HUES48 (cell line): ENCODE measurements around the gene NUDT3.
"Not testable (repeated sequence)": the region's sequence is repeated elsewhere in the genome, so short reads cannot be mapped to it uniquely, and the experiment has no call there.

Experiments
- H3K27ac ChIP-seq: one replicate; pipeline ENCODE4 v1.7.0; 2013; ENCODE audit warnings: low read depth, low read length, inconsistent platforms
- H3K27me3 ChIP-seq: 2 replicates; pipeline ENCODE4 v1.6.1; 2013; ENCODE audit warnings: mild to moderate bottlenecking, low read length; ENCODE audit not compliant: control insufficient read depth, insufficient read depth
- H3K36me3 ChIP-seq: 2 replicates; pipeline ENCODE4 v1.6.1; 2013; ENCODE audit warnings: low read length; ENCODE audit not compliant: control insufficient read depth, insufficient read depth
- H3K4me1 ChIP-seq: 2 replicates; pipeline ENCODE4 v1.6.1; 2013; ENCODE audit warnings: mild to moderate bottlenecking, low read length; ENCODE audit not compliant: control insufficient read depth, insufficient read depth
- H3K4me3 ChIP-seq: 2 replicates; pipeline ENCODE4 v1.5.1; 2013; ENCODE audit warnings: mild to moderate bottlenecking, low read depth, low read length
- H3K9ac ChIP-seq: 2 replicates; pipeline ENCODE4 v1.6.1; 2013; ENCODE audit warnings: mild to moderate bottlenecking, low read depth, low read length, moderate library complexity
- H3K9me3 ChIP-seq: 2 replicates; pipeline ENCODE4 v1.6.1; 2013; ENCODE audit warnings: low read length; ENCODE audit not compliant: control insufficient read depth, insufficient read depth

Gene NUDT3

DNA sequence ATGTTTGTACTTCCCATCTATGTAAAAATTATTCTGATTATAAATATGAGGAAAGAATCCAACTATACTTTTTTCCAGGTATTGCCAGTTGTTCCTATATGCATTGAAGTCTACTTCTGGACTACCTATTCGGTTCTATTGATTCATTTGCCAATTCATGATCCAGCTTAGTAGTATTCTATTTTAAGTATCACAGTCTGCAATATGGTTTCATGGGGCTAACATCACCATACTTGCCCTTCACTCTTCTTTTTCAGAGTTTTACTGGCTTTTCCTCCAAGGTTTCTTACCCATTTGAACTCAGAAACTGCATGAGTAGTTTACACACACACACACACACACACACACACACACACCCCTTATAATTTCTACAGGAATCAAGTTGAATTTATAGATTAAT, 34.5 kb downstream of the NUDT3 start:
- no peak overlapping the region for H3K27ac ChIP-seq
- no peak overlapping the region for H3K9ac ChIP-seq
- H3K9me3 ChIP-seq, result no peaks in the 10 kb centered on the region
- no peaks in the 10 kb centered on the region for H3K27me3 ChIP-seq
- H3K4me1 ChIP-seq, result 0 out of 2 replicates have a peak, but pooled peaks cover 4% of the 10 kb centered on the region
- H3K4me3 ChIP-seq, result no peak overlapping the region
- no peaks in the 10 kb centered on the region for H3K36me3 ChIP-seq

DNA sequence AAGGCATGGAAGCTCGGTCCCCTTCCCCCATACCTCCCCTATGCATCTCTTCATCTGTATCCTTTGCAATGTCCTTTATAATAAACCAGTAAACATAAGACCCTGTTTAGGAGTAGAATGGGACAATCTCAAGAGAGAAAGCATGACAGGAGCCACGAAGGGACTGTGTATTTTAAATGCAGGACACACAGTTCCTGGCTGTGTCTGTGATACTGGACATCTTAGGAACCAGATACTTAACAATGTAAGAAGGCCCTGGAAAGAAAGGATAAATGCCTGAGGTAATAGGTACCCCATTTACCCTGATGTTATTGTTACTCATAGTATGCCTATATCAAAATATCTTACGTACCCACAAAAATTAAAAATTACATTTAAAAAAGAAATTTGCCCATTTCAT, 36.6 kb downstream of the NUDT3 start:
- Histone ChIP-seq H3K9ac (no peak overlapping the region), H3K27ac (no peak overlapping the region), H3K27me3 (no peaks in the 10 kb centered on the region), H3K4me1 (no peaks in the 10 kb centered on the region), H3K36me3 (no peaks in the 10 kb centered on the region), H3K9me3 (no peaks in the 10 kb centered on the region), H3K4me3 (no peak overlapping the region)

DNA sequence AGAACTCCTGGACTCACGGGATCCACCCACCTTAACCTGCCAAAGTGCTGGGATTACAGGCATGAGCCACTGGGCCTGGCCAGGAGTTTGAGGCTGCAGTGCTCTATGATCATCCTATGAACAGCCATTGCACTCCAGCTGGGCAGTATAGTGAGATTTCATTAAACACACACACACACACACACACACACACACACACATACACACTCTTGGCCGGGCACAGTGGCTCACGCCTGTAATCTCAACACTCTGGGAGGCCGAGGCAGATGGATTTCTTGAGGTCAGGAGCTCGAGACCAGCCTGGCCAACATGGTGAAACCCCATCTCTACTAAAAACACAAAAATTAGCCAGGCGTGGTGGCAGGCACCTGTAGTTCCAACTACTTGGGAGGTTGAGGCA, 38.2 kb downstream of the NUDT3 start:
- H3K9ac ChIP-seq, H3K27me3 ChIP-seq, H3K4me1 ChIP-seq, H3K9me3 ChIP-seq, H3K4me3 ChIP-seq, H3K27ac ChIP-seq, H3K36me3 ChIP-seq: not testable (repeated sequence)

DNA sequence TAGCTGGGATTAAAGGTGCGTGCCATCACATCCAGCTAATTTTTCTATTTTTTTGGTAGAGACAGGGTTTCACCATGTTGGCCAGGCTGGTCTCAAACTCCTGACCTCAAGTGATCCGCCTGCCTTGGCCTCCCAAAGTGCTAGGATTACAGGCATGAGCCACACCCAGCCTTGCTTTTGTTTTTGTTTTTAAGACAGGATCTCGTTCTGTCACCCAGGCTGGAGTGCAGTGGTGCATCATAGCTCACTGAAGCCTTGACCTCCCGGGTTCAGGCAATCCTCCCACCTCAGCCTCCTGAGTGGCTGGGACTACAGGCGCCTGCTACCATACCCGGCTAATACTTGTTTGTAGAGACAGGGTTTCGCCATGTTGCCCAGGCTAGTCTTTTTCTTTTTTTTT, 38.9 kb downstream of the NUDT3 start:
- H3K9me3 ChIP-seq, H3K27me3 ChIP-seq, H3K4me3 ChIP-seq, H3K27ac ChIP-seq, H3K4me1 ChIP-seq, H3K9ac ChIP-seq, H3K36me3 ChIP-seq: not testable (repeated sequence)

DNA sequence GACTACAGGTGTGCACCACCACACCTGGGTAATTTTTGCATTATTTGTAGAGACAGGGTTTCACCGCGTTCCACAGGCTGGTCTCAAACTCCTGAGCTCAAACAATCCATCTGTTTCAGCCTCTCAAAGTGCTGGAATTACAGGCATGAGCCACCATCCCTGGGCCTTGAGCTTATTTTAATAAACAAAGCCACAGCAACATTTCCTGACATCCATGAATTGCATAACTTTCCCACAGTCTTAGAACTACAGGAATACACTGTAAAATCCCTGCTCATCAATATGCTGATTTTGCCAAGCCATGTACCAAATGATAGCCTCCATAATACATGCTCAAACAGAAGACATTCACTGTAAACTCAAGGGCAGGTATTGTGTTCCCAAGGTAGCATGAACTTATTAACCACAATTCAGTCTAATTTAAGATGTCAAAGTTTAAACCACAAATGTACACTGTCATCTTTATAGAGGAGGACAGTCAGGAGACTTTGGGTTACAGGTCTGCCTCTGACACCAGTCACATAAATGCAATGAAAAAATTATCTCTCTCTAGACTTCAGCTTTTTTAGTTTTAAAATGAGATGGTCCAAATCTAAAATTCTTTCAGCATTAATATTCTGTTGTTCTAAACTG, 40.0 kb downstream of the NUDT3 start:
- Histone ChIP-seq H3K9ac (no peak overlapping the region), H3K36me3 (no peaks in the 10 kb centered on the region), H3K4me1 (no peaks in the 10 kb centered on the region), H3K9me3 (no peaks in the 10 kb centered on the region), H3K27ac (no peak overlapping the region), H3K4me3 (no peak overlapping the region), H3K27me3 (no peaks in the 10 kb centered on the region)

DNA sequence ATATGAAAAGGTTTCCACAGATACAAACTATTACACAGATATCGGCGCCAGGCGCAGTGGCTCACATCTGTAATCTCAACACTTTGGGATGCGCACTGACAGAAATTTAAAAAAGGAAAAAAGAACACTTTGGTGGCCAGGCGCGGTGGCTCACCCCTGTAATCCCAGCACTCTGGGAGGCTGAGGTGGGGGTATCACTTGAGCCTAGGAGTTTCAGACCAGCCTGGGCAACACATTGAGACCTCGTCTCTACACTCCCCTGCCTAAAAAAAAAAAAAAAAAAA, 41.6 kb downstream of the NUDT3 start:
- Histone ChIP-seq H3K4me1 (no peaks in the 10 kb centered on the region), H3K9ac (no peak overlapping the region), H3K36me3 (no peaks in the 10 kb centered on the region), H3K4me3 (no peak overlapping the region), H3K27ac (no peak overlapping the region), H3K27me3 (no peaks in the 10 kb centered on the region), H3K9me3 (no peaks in the 10 kb centered on the region)

DNA sequence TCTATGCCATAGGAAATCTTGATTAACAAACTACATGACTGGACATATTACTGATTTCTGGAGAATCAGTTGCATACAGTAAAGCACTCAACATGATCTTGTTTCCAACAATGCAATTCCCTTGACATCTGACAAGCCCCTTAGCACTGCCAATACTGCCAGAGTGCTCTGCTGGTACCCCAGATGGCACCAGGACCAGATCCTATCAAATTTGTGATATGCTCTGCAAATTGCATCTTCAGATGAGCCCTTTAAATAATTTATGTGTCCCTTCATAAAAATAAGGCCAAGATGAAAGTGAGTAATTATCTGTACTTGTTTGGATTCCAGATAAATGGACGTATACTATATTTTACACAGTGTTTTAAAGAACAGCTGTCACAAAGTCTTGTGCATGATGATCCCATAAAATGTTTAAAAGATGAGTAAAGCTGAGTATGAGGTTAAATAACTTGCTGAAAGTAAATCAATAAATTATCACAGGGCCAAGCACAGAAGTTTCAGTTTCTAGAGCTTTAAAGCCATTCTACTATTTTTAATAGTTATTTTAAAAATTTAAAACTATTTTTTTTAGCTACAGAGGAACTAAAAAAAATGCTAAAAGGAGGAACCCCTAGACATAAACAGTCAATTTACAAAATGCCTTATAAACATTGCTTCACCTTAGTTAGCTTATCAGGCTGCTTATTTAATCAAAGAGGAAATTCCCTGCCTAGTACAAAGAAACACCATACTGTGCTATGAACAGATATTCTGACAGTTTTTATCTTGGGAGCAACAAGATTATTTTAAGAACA, 42.1 kb downstream of the NUDT3 start:
- H3K27me3 ChIP-seq, result no peaks in the 10 kb centered on the region
- no peak overlapping the region for H3K27ac ChIP-seq
- H3K4me3 ChIP-seq, result no peak overlapping the region
- H3K9me3 ChIP-seq, result no peaks in the 10 kb centered on the region
- no peaks in the 10 kb centered on the region for H3K4me1 ChIP-seq
- no peak overlapping the region for H3K9ac ChIP-seq
- H3K36me3 ChIP-seq, result no peaks in the 10 kb centered on the region

DNA sequence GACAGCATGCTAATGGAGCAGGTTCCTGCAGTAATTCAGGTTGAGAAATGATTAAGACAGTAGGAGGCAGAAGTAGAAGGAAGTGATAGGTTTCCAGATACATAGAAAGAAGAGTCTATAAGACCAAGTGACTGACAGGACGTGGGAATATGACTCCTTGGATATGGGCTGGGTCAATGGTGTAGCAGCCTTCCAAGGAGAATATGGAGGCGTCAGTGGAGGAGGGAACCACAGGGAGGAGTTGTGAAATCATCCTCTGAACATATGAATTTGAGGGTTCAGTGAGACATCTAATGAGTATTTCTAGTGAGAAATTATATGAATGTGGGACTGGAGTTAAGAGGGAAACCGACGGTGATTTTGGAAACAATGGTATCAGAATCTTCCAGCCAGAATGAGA, 43.3 kb downstream of the NUDT3 start:
- Histone ChIP-seq H3K36me3 (no peaks in the 10 kb centered on the region), H3K9me3 (no peaks in the 10 kb centered on the region), H3K4me3 (no peak overlapping the region), H3K9ac (no peak overlapping the region), H3K4me1 (no peaks in the 10 kb centered on the region), H3K27me3 (no peaks in the 10 kb centered on the region), H3K27ac (no peak overlapping the region)

DNA sequence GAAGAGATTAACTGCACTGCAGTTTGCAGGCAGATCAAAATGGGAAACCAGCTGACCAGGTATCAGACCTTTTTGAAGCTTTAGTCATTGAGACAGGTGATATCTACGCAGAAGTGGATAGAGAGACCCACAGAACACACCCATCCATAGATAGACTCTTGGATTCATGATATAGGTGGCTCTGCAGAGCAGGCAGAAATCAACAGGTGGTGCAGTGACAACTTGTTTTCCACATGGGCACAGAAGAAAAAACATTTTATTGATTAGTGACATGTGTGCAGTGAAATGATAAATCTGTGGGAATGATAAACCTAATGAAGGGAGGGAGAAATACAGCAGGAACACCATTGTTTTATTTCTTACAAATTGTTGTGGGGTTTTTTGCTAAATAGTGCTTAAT, 45.2 kb downstream of the NUDT3 start:
- no peak overlapping the region for H3K27ac ChIP-seq
- H3K4me1 ChIP-seq, result no peaks in the 10 kb centered on the region
- no peaks in the 10 kb centered on the region for H3K36me3 ChIP-seq
- H3K9ac ChIP-seq, result no peak overlapping the region
- H3K27me3 ChIP-seq, result no peaks in the 10 kb centered on the region
- H3K9me3 ChIP-seq, result no peaks in the 10 kb centered on the region
- no peak overlapping the region for H3K4me3 ChIP-seq

DNA sequence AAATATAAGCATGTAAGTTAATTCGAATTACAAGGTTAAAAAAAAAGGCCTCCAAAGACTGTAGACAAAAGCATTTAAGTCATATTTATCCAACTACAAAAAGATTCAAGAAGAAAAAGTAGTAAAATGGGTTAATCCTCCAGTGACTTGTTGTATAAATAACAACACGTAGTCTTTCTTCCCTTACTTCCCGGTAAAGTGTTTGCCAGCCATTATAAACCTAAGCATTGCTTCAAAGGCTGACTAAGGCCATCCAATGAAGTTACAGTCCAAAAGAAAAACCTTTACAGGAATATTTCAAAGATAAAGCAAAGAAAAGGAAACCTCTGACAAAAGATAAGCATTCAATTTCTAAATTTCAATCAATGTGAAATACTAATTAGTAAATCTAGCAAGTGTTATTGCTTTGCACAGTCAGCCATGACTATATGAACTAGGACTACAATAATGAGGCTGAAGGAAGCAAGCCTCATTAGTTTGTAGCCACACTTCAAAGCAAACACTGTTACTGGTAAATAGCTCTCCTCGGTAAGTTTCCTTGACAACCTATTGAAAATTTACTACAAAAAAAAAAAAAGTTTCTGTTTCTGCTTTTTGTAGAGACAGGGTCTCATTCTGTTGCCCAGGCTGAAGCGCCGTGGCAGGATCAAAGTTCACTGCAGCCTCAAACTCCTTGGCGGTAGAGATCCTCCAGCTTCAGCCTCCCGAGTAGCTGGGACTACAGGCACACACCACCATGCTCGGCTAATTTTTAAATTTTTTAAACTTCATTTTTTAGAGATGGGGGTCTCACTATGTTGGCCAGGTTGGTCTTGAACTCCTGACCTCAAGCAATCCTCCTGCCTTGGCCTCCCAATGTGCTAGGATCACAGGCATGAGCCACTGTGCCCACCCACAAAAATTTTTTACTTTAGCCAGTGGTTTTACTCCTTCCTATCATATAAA, 46.0 kb downstream of the NUDT3 start:
- Histone ChIP-seq H3K36me3 (no peaks in the 10 kb centered on the region), H3K4me1 (no peaks in the 10 kb centered on the region), H3K27me3 (no peaks in the 10 kb centered on the region), H3K4me3 (no peak overlapping the region), H3K27ac (no peak overlapping the region), H3K9me3 (no peaks in the 10 kb centered on the region), H3K9ac (no peak overlapping the region)

DNA sequence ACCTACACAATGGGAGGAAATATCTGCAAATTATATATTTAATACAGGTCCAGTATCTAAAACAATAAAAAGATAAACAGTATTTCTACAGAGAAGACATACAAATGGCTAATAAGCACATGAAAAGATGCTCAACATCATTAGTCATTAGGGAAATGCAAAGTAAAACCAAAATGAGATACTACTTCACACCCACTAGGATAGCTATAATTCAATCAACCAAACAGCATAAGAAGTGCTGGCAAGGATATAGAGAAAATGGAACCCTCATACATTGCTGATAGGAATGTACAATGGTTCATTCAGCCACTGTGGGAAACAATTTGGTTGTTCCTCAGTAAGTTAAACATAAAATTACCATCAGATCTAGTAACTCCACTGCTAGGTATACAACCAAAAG, 48.7 kb downstream of the NUDT3 start:
- Histone ChIP-seq H3K27ac (no peak overlapping the region), H3K9ac (no peak overlapping the region), H3K4me1 (0 out of 2 replicates have a peak, but pooled peaks cover 8% of the 10 kb centered on the region), H3K36me3 (0 out of 2 replicates have a peak, but pooled peaks cover 2% of the 10 kb centered on the region), H3K4me3 (no peak overlapping the region), H3K27me3 (no peaks in the 10 kb centered on the region), H3K9me3 (no peaks in the 10 kb centered on the region)
